GM12874 (cell line): ENCODE results near the gene GJB5.

Experiments used
- TF ChIP-seq, protein P1 (sequence below): IDR thresholded peaks from 2 replicates; pipeline ENCODE4 v1.5.1; 2011; ENCODE audit warnings: low read depth, mild to moderate bottlenecking, control low read depth, low read length, moderate library complexity; ENCODE audit not compliant: insufficient read depth

GJB5 gene

DNA sequence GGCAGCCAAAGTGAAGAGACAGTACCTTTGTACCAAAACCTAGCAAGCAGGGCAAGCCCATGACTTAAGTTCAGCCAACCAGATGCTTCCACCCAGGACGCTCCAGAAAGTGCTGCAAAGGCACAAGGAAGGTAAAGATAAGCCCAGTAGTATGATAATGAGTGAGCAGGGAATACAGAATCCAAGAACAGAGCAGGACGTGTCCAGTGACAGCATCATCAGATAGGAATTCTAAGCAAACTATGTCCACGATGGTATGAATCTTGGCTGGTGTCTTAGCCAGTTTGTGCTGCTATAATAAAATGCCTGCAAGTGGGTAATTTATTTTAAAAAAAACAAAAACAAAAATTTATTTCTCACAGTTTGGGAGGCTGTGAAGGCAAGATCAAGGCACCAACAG, 51.5 kb downstream of the GJB5 start:
- TF ChIP-seq, protein P1, sequence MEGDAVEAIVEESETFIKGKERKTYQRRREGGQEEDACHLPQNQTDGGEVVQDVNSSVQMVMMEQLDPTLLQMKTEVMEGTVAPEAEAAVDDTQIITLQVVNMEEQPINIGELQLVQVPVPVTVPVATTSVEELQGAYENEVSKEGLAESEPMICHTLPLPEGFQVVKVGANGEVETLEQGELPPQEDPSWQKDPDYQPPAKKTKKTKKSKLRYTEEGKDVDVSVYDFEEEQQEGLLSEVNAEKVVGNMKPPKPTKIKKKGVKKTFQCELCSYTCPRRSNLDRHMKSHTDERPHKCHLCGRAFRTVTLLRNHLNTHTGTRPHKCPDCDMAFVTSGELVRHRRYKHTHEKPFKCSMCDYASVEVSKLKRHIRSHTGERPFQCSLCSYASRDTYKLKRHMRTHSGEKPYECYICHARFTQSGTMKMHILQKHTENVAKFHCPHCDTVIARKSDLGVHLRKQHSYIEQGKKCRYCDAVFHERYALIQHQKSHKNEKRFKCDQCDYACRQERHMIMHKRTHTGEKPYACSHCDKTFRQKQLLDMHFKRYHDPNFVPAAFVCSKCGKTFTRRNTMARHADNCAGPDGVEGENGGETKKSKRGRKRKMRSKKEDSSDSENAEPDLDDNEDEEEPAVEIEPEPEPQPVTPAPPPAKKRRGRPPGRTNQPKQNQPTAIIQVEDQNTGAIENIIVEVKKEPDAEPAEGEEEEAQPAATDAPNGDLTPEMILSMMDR: no peak
